Mammary epithelial cell (primary cell): ENCODE data around the gene EIF2D.

Experiments
- CTCF ChIP-seq, 2 donors: IDR thresholded peaks in 1 of 2; conservative IDR thresholded peaks in 1 of 2; 2 replicates each; pipeline ENCODE4 v1.5.1; 2011 to 2012; ENCODE audit warnings: inconsistent platforms in 2 of 2, low read length in 2 of 2, mild to moderate bottlenecking in 2 of 2, control low read depth in 1 of 2, low read depth in 1 of 2; ENCODE audit not compliant: insufficient read depth in 1 of 2; ENCODE audit errors: extremely low read depth in 1 of 2
- EZH2 ChIP-seq: IDR thresholded peaks from 2 replicates; pipeline ENCODE4 v1.6.1; 2012; ENCODE audit warnings: low read length, inconsistent platforms, borderline replicate concordance

- TF ChIP-seq CTCF (conservative IDR thresholded peaks at IDR 0.05 in 1 of 2, IDR thresholded peaks at IDR 0.05 in 1 of 2; ENCODE audit: extremely low read depth in 1 of 2, insufficient read depth in 1 of 2, low read depth in 1 of 2, low read length in 2 of 2) (no peak), EZH2 (no peak)
Observed at GRCh38 chr1:206569556-206569955, 42.7 kb downstream of the EIF2D start.
